ENCODE measurements around the gene CHRM4. TPM values are rescaled to one million over a fixed set of nuclear protein-coding genes. Genes with fewer than 3 reads are reported as not detected.

CHRM4 gene
- polyA plus RNA-seq, 2 of the 4 experiments (the other 2 are of a cell fraction) = 0.17 to 0.28 TPM

- TF ChIP-seq ZNF302 (CRISPR knock-in tag; IDR thresholded peaks at IDR 0.05) (no peak), TFCP2L1 (CRISPR knock-in tag; IDR thresholded peaks at IDR 0.05) (no peak), POLR2AphosphoS2 (conservative IDR thresholded peaks at IDR 0.05; ENCODE audit: low read length) (no peak), RNF2 (IDR thresholded peaks at IDR 0.05; ENCODE audit: borderline replicate concordance, low read depth) (no peak)
- TF ChIP-seq, protein P1, sequence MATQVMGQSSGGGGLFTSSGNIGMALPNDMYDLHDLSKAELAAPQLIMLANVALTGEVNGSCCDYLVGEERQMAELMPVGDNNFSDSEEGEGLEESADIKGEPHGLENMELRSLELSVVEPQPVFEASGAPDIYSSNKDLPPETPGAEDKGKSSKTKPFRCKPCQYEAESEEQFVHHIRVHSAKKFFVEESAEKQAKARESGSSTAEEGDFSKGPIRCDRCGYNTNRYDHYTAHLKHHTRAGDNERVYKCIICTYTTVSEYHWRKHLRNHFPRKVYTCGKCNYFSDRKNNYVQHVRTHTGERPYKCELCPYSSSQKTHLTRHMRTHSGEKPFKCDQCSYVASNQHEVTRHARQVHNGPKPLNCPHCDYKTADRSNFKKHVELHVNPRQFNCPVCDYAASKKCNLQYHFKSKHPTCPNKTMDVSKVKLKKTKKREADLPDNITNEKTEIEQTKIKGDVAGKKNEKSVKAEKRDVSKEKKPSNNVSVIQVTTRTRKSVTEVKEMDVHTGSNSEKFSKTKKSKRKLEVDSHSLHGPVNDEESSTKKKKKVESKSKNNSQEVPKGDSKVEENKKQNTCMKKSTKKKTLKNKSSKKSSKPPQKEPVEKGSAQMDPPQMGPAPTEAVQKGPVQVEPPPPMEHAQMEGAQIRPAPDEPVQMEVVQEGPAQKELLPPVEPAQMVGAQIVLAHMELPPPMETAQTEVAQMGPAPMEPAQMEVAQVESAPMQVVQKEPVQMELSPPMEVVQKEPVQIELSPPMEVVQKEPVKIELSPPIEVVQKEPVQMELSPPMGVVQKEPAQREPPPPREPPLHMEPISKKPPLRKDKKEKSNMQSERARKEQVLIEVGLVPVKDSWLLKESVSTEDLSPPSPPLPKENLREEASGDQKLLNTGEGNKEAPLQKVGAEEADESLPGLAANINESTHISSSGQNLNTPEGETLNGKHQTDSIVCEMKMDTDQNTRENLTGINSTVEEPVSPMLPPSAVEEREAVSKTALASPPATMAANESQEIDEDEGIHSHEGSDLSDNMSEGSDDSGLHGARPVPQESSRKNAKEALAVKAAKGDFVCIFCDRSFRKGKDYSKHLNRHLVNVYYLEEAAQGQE (IDR thresholded peaks at IDR 0.05) = no peak
Observed at GRCh38 chr11:46393759-46394158, 2.2 kb upstream of the CHRM4 start (continued).

DNA sequence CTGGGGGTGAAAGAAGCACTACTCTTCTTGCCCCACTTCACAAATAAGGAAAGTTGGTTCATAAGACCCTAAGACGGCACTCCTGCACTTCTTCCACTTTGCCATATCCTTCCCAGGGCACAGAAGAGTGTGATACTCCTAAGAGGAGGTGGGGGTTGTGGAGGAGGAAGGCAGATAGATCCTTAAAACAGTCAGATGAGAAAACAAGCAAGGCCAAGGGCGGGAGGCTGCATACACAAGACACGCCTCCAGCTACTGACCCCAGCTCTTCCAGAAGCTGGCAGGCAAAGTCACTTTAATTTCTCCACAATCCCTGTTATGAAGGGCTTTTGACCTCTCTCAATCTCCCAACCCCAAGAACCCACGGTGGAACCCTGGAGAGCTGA lies 1.6 kb upstream of the CHRM4 start:
- Histone ChIP-seq H3K9me3 (no peaks in the 10 kb centered on the region), H3K27ac (no peak overlapping the region), H3K4me1 (peaks cover 18% of the 10 kb centered on the region; the same call in 2 of the 3 replicates), H3K4me3 (no peak overlapping the region), H3K4me2 (no peak overlapping the region)
- POLR2A ChIA-PET = no interaction called here
- no peak for FAIRE-seq
- no peak for ATAC-seq
- TF ChIP-seq PBX3 (IDR thresholded peaks at IDR 0.05) (no peak), RCOR1 (IDR thresholded peaks at IDR 0.05; ENCODE audit: low read depth, low read length) (no peak), GATA3 (IDR thresholded peaks at IDR 0.05; ENCODE audit: borderline replicate concordance) (no peak), ESRRA (IDR thresholded peaks at IDR 0.05; ENCODE audit: borderline replicate concordance, low read length) (no peak), EP300 (IDR thresholded peaks at IDR 0.05) (no peak), EHF (CRISPR knock-in tag; IDR thresholded peaks at IDR 0.05) (no peak), CHD2 (IDR thresholded peaks at IDR 0.05; ENCODE audit: low read length, partially characterized antibody) (no peak), E2F6 (IDR thresholded peaks at IDR 0.05; ENCODE audit: borderline replicate concordance, low read depth) (no peak), PHF8 (IDR thresholded peaks at IDR 0.05; ENCODE audit: borderline replicate concordance, low read depth) (no peak), NFE2L2 (conservative IDR thresholded peaks at IDR 0.05; ENCODE audit: low read length) (no peak), ZSCAN20 (CRISPR knock-in tag; IDR thresholded peaks at IDR 0.05) (no peak), TP53 (CRISPR knock-in tag; IDR thresholded peaks at IDR 0.05) (no peak), POLR2AphosphoS2 (conservative IDR thresholded peaks at IDR 0.05; ENCODE audit: low read length) (no peak), FOSL2 (IDR thresholded peaks at IDR 0.05) (no peak), FOSL2 (CRISPR knock-in tag; IDR thresholded peaks at IDR 0.05) (no peak), SMC3 (IDR thresholded peaks at IDR 0.05) (no peak), JUN (IDR thresholded peaks at IDR 0.05) (no peak), TFCP2L1 (CRISPR knock-in tag; IDR thresholded peaks at IDR 0.05) (no peak), HOXB5 (CRISPR knock-in tag; IDR thresholded peaks at IDR 0.05) (no peak)
- TF ChIP-seq, protein P2, sequence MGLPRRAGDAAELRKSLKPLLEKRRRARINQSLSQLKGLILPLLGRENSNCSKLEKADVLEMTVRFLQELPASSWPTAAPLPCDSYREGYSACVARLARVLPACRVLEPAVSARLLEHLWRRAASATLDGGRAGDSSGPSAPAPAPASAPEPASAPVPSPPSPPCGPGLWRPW (IDR thresholded peaks at IDR 0.05) = no peak
- TF ChIP-seq, protein P3, sequence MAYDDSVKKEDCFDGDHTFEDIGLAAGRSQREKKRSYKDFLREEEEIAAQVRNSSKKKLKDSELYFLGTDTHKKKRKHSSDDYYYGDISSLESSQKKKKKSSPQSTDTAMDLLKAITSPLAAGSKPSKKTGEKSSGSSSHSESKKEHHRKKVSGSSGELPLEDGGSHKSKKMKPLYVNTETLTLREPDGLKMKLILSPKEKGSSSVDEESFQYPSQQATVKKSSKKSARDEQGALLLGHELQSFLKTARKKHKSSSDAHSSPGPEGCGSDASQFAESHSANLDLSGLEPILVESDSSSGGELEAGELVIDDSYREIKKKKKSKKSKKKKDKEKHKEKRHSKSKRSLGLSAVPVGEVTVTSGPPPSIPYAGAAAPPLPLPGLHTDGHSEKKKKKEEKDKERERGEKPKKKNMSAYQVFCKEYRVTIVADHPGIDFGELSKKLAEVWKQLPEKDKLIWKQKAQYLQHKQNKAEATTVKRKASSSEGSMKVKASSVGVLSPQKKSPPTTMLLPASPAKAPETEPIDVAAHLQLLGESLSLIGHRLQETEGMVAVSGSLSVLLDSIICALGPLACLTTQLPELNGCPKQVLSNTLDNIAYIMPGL (CRISPR knock-in tag; IDR thresholded peaks at IDR 0.05; ENCODE audit: borderline replicate concordance) = no peak
- CTCF ChIA-PET = interaction anchor here (0.6 to 10.2 kb wide), 9 partner anchors 10 to 300 kb away, joined by 3 to 220 read pairs (median 7); partner anchors contain the start of gene MDK
- no peak for DNase-seq (ENCODE audit: low read depth in 1 of 2, low spot score in 1 of 2)
- WGBS (ENCODE audit: missing lambda C conversion rate) = 77% methylated on average over 4 of the region's 4 CpGs
